ENCODE data around the gene CCNE1.

DNA sequence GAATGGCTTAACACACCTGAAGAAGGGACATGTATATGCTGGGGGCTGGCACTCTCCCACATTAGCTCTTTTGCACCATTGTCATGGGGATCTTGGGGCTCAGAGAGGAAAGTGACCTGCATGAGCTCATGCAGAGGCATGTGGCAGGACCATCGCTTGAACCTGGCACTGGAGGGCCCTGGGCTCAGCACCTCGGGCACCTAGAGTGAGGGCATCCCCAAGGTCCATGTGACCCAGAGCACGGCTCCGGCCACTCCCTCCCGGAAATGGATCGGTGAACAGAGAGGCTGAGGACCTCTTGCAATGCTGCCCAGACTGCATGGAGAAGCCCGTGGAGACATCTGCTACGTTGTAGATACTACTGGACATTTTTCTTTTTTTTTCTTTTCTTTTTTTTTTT, 38.6 kb upstream of the CCNE1 start:
- TF ChIP-seq, protein P1, sequence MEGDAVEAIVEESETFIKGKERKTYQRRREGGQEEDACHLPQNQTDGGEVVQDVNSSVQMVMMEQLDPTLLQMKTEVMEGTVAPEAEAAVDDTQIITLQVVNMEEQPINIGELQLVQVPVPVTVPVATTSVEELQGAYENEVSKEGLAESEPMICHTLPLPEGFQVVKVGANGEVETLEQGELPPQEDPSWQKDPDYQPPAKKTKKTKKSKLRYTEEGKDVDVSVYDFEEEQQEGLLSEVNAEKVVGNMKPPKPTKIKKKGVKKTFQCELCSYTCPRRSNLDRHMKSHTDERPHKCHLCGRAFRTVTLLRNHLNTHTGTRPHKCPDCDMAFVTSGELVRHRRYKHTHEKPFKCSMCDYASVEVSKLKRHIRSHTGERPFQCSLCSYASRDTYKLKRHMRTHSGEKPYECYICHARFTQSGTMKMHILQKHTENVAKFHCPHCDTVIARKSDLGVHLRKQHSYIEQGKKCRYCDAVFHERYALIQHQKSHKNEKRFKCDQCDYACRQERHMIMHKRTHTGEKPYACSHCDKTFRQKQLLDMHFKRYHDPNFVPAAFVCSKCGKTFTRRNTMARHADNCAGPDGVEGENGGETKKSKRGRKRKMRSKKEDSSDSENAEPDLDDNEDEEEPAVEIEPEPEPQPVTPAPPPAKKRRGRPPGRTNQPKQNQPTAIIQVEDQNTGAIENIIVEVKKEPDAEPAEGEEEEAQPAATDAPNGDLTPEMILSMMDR (IDR thresholded peaks at IDR 0.05) = no peak
- TF ChIP-seq, protein P2, sequence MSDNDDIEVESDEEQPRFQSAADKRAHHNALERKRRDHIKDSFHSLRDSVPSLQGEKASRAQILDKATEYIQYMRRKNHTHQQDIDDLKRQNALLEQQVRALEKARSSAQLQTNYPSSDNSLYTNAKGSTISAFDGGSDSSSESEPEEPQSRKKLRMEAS (IDR thresholded peaks at IDR 0.05; ENCODE audit: low read depth) = no peak
- TF ChIP-seq, protein P3, sequence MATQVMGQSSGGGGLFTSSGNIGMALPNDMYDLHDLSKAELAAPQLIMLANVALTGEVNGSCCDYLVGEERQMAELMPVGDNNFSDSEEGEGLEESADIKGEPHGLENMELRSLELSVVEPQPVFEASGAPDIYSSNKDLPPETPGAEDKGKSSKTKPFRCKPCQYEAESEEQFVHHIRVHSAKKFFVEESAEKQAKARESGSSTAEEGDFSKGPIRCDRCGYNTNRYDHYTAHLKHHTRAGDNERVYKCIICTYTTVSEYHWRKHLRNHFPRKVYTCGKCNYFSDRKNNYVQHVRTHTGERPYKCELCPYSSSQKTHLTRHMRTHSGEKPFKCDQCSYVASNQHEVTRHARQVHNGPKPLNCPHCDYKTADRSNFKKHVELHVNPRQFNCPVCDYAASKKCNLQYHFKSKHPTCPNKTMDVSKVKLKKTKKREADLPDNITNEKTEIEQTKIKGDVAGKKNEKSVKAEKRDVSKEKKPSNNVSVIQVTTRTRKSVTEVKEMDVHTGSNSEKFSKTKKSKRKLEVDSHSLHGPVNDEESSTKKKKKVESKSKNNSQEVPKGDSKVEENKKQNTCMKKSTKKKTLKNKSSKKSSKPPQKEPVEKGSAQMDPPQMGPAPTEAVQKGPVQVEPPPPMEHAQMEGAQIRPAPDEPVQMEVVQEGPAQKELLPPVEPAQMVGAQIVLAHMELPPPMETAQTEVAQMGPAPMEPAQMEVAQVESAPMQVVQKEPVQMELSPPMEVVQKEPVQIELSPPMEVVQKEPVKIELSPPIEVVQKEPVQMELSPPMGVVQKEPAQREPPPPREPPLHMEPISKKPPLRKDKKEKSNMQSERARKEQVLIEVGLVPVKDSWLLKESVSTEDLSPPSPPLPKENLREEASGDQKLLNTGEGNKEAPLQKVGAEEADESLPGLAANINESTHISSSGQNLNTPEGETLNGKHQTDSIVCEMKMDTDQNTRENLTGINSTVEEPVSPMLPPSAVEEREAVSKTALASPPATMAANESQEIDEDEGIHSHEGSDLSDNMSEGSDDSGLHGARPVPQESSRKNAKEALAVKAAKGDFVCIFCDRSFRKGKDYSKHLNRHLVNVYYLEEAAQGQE (IDR thresholded peaks at IDR 0.05; ENCODE audit: low read depth, low read length) = no peak
- TF ChIP-seq, protein P4, sequence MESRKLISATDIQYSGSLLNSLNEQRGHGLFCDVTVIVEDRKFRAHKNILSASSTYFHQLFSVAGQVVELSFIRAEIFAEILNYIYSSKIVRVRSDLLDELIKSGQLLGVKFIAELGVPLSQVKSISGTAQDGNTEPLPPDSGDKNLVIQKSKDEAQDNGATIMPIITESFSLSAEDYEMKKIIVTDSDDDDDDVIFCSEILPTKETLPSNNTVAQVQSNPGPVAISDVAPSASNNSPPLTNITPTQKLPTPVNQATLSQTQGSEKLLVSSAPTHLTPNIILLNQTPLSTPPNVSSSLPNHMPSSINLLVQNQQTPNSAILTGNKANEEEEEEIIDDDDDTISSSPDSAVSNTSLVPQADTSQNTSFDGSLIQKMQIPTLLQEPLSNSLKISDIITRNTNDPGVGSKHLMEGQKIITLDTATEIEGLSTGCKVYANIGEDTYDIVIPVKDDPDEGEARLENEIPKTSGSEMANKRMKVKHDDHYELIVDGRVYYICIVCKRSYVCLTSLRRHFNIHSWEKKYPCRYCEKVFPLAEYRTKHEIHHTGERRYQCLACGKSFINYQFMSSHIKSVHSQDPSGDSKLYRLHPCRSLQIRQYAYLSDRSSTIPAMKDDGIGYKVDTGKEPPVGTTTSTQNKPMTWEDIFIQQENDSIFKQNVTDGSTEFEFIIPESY (IDR thresholded peaks at IDR 0.05; ENCODE audit: borderline replicate concordance, low read depth) = no peak
- TF ChIP-seq RAD21 (IDR thresholded peaks at IDR 0.05; ENCODE audit: low read length) (no peak), RFX5 (IDR thresholded peaks at IDR 0.05; ENCODE audit: low read length) (no peak)
